Measurements from ENCODE around the gene RASA1.
"Not testable (repeated sequence)": the region's sequence is repeated elsewhere in the genome, so short reads cannot be mapped to it uniquely, and the experiment has no call there.

The RASA1 gene

GRCh38 chr5:87278590-87279100 is 11.0 kb downstream of the RASA1 start:
- DNase-seq, result no peak

GRCh38 chr5:87282269-87282668 is 14.6 kb downstream of the RASA1 start:
- DNase-seq, result no peak

- DNase-seq, result not testable (repeated sequence)
These were observed 19.6 kb downstream of the RASA1 start for GRCh38 chr5:87287266-87287665.

- no peak for DNase-seq
These were observed 31.1 kb downstream of the RASA1 start for GRCh38 chr5:87298692-87299362.

GRCh38 chr5:87300176-87300575 is 32.5 kb downstream of the RASA1 start:
- DNase-seq, result no peak

- no peak for DNase-seq
These were observed 33.1 kb downstream of the RASA1 start for GRCh38 chr5:87300744-87301143.

GRCh38 chr5:87302061-87302460 is 34.4 kb downstream of the RASA1 start:
- DNase-seq, result no peak

GRCh38 chr5:87303324-87303723 is 35.6 kb downstream of the RASA1 start:
- no peak for DNase-seq

- DNase-seq, result not testable (repeated sequence)
These were observed 38.4 kb downstream of the RASA1 start for GRCh38 chr5:87306090-87306489.

GRCh38 chr5:87307796-87308423 is 40.2 kb downstream of the RASA1 start:
- no peak for DNase-seq

GRCh38 chr5:87311405-87312279 is 44.0 kb downstream of the RASA1 start:
- DNase-seq, result no peak

GRCh38 chr5:87313216-87313615 is 45.5 kb downstream of the RASA1 start:
- no peak for DNase-seq

GRCh38 chr5:87319469-87319868 is 51.8 kb downstream of the RASA1 start:
- DNase-seq, result no peak

GRCh38 chr5:87321605-87322004 is 53.9 kb downstream of the RASA1 start:
- DNase-seq, result no peak

- DNase-seq, result no peak
These were observed 54.7 kb downstream of the RASA1 start for GRCh38 chr5:87322381-87322780.

GRCh38 chr5:87327998-87328397 is 60.3 kb downstream of the RASA1 start:
- no peak for DNase-seq

- DNase-seq, result no peak
These were observed 61.4 kb downstream of the RASA1 start for GRCh38 chr5:87329114-87329513.

GRCh38 chr5:87339986-87340385 is 72.3 kb downstream of the RASA1 start:
- no peak for DNase-seq

GRCh38 chr5:87340716-87341115 is 73.0 kb downstream of the RASA1 start:
- DNase-seq, result no peak

GRCh38 chr5:87347272-87347671 is 79.6 kb downstream of the RASA1 start:
- no peak for DNase-seq

GRCh38 chr5:87347841-87348240 is 80.2 kb downstream of the RASA1 start:
- no peak for DNase-seq

GRCh38 chr5:87354496-87354895 is 86.8 kb downstream of the RASA1 start:
- DNase-seq, result no peak

Measured in amygdala (tissue), 56 donors.